Stimulated activated CD4-positive, alpha-beta T cell treated with anti-CD3 and anti-CD28 coated beads, Interleukin-15, amount 100 ng/mL, for 48 hours (primary cell): ENCODE results near the gene STX1A.
"Not testable (repeated sequence)": the region's sequence is repeated elsewhere in the genome, so short reads cannot be mapped to it uniquely, and the experiment has no call there.

Experiments used
- DNase-seq, 2 donors: peaks; one replicate each; pipeline ENCODE4 v3.0.0-alpha.2; 2020; ENCODE audit warnings: low read depth in 2 of 2

Gene STX1A

DNA sequence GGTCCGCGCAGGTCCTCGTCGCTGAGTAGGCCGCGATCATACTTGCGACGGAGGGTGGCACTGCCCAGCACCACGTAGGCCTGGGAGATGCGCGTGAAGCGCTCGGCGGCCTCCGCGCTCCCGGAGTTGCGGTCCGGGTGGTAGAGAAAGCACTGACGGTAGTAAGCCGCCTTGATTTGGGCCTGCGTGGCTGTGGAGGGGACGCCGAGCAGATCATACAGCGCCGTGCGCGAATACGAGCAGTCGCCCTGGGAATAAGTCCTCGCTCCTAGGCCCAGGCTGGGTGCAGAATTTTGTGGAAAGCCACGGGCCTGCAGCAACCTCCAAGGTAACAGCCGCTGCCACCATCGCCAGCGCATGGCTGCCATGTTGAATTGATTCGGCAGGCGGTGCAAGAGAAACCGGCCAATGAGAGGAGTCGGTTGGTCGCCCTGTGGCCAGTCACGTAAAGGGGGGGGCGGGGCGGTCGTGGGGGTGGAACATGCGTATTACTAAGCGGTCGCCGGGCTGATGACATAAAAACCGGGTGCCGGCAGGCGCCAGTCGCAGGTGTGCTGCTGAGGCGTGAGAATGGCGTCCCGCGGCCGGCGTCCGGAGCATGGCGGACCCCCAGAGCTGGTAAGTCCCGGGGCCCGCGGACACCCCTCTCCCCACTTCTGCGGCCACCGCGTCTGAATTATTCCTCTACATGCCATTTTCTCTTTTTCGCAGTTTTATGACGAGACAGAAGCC is 36.2 kb downstream of the STX1A start, which contains the start of the genes BUD23 and DNAJC30:
BUD23 (plus strand) TSS at position 542 of the 732 bp plus-strand sequence; CDS start at position 571, 29 bp downstream.
DNAJC30 (minus strand) TSS at position 398 of the 732 bp plus-strand sequence; CDS start at position 368, 30 bp downstream.
- DNase-seq, result peak; percentile 96 to 98

DNA sequence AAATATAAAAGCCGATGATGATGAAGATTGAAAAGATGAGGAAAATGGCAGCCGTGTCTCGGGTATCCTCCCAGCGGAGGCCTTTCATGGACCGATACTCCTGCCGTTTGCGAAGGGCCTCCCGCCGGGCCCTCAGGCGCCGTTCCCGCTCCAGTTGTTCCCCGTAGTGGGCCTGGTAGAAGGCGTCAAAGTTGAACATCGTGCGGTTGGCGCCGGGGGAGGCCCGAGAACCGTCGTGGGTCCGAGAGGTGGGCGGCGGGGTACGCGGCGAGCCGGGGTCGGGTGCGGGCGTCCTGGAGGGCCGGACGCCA is 36.8 kb downstream of the STX1A start:
- no peak for DNase-seq

DNA sequence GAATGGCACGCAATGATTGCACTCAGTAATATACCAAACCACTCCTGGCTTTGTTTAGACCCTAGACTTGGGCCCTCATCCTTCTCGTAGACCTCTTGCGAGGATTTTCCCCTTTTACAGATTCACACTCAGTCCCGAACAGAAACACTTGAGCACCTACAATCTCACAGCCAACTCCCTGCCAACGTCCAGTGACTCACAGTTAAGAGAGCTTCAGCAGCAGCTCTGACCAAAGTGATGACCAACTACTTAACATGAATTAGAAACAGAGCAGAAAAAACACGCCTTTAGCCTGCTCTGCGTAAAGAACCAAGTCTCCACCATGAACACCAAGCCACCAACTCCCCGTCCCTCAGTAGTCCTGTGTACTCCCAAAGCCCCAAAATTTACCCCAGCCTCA is 38.4 kb downstream of the STX1A start:
- no peak for DNase-seq

DNA sequence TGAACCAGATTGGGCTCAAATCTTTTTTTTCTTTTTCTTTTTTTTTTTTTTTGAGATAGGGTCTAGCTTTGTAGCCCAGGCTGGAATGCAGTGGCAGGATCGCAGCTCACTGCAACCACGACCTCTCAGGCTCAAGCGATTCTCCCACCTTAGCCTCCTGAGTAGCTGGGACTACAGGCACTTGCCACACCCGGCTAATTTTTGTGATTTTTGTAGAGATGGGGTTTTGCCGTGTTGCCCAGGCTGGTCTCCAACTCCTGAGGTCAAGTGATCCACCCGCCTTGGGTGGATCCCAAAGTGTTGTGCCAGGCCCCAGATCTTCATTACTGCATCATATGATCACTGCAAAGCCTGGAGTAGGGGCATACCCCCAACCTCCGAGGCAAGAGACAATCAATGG is 39.0 kb downstream of the STX1A start:
- no peak for DNase-seq

DNA sequence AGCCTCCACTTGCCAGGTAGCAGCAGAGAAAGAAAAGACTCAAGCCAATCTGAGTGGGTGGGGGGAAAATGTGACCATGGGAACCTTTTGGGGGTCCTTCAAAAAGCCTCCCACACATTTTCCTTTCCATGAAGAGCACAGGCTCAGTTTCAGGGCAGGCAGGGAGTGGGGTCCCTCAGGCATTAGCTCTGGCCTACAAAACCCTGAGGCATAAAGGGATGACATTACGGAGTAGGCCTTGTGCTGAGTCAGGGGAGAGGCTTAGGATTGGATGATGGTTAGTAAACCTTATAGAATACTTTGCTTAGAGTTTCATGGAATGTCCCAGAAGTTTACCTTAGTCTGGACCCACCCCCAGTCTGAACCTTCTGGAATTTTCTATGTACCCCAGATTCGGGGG is 39.8 kb downstream of the STX1A start:
- no peak for DNase-seq

DNA sequence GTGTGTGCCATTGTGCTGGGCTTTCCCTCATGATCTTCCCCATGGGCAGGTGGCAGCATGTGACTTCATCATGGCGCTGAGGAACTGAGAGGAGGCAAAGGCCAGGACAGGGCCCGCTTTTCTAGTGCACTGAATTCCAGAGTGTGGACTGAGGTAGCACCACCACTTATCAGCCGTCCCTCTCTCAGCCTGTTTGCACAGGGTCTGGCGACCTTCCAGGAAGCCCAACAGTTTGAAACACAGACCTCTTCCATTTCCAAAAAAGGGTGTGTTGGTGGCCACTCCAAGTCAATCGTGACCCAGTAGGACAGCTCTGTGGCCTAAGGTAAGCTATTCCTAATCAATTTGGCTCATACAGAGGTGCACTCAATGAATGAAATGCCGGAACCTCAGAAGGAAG is 40.6 kb downstream of the STX1A start:
- DNase-seq, result no peak

DNA sequence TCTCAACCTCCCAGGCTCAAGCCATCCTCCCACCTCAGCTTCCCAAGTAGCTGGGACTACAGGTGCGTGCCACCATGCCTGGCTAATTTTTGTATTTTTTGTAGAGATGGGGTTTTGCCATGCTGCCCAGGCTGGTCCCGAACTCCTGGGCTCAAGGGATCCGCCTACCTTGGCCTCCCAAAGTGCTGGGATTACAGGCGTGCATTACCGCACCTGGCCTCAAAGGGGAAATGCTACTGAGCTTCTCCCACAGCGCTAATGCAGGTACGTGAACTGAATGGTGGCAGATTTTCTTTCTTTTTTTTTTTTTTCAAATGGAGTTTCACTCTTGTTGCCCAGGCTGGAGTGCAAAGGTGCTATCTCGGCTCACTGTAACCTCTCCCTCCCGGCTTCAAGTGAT is 43.4 kb downstream of the STX1A start:
- DNase-seq, result not testable (repeated sequence)

DNA sequence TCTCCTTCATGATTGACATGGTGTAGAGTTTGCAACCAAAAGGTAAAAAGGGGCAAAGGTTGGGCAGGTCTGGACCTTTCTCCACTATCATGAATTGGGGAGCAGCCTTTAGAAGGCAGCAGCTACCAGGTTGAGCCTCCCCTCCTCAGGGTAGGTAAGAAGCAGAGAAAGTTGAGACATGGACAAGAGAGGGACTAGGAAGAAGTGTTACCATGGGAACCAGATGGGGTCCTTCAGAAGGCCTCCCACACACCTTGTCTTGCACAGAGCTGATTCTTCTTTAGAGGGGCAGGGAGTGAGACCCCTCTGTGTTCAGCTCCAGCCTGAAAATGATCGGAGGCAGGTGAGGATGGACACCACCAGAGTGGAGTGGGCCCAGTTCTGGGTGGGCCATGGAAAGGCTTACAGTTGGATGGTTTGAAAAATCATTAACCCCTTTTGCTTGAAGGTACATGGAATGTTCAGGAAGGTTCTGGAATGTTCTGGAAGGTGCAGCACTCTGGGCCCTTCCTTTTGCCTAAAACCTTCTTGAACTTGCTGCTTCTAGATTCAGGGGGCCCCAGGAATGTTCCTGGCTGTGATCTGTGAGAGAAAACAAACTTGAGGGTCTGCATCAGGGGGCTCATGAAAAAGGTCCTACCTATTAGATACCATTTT is 44.9 kb downstream of the STX1A start:
- DNase-seq, result no peak

DNA sequence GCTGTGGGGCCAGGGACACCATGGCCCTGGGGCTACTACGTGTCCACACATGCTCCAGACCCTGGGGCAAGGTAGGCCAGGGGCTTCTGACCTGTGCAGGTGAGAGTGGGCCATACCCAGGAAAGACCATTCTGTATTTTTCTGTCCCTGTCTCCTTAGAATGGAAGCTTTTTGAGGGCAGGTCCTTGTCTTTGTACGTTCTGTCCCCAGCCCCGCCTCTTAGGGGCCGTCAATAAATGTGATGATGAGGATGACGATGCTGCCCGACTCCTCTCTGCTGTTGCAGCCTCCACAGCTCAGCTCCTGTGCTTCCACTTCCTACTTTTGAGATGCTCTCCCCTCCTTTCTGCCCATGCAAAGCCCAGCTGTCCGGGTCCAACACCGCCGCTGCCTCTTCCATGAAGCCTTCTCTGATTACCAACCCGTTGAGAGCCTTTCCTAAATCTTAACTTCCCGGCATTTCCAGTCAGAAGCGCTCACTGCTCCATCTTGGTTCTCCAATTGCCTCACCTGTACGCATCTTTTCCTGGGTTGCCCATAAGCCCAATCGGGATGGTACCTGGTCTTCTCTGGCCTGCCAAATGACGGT is 47.5 kb downstream of the STX1A start:
- DNase-seq, result no peak

DNA sequence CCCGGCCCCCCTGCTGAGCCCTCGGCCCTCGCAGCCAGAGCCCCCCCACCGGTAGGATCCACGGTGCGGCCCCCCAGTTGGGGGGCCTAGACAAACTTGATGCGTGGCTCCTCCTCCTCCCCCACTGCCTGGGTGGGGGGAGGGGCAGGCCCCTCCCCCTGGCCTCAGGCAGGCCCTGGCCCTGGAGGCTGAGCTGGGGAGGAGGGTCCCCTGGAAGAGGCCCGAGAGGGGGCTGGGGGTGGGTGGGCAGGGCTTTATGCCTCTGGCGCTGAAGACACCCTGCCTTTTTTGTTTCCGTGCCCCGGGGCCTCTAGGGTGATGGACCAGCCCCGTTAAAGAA is 48.2 kb downstream of the STX1A start:
- no peak for DNase-seq

DNA sequence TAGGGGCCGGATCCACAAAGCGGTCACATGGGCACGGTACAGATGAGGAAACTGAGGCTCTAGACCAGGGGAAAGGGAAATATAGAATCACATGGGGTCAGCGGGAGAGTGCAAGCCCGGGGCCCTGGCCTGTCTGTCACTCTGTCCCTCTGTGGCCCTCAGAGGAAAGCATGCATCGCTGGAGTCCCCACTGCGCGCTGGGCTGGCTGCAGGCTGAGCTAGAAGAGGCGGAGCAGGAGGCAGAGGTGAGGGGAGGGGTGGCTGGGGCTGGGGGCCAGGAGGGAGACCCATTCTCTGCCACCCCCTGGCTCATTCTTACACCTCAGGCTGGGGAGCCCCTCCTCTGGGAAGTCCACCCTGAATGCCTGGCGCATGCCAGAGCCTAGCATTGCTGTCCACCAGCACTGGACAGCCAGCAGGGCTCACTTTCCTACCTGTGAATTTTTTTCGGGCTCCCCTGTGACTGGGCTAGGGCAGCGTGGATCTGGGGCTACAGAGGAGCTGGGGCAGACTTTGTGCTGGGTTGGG is 49.5 kb downstream of the STX1A start:
- no peak for DNase-seq

DNA sequence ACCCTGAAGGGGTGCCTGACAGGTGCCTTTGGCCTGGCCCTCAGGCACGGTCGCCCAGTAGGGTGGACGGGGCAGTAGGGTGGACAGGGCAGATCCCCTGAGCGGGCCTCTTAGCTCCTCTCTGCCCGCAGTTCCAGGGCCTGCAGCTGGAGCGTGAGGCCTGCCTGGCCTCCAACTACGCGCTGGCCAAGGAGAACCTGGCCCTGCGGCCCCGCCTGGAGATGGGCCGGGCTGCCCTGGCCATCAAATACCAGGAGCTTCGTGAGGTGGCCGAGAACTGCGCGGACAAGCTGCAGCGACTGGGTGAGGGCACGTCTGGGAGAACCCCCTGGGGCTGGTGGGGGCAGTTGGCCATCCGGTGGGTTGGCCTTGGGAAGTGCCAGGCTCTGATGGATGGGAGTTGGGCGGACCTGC is 50.2 kb downstream of the STX1A start:
- no peak for DNase-seq

DNA sequence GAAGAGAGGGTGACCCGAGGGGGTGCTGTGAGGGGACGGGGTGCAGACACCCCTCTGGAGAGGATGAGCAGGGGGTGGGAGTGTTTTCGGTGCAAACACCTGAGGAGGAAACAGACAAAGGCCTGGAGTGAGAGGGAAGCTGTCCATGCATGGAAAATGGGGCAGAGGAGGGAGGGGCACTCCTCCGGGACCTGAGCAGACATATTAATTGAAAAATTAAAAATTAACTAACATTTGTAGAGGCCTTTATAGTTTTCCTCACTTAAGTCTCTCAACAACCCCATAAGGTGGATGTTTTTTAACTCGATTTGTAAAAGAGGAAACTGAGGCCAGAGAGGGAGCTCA is 50.6 kb downstream of the STX1A start:
- no peak for DNase-seq

DNA sequence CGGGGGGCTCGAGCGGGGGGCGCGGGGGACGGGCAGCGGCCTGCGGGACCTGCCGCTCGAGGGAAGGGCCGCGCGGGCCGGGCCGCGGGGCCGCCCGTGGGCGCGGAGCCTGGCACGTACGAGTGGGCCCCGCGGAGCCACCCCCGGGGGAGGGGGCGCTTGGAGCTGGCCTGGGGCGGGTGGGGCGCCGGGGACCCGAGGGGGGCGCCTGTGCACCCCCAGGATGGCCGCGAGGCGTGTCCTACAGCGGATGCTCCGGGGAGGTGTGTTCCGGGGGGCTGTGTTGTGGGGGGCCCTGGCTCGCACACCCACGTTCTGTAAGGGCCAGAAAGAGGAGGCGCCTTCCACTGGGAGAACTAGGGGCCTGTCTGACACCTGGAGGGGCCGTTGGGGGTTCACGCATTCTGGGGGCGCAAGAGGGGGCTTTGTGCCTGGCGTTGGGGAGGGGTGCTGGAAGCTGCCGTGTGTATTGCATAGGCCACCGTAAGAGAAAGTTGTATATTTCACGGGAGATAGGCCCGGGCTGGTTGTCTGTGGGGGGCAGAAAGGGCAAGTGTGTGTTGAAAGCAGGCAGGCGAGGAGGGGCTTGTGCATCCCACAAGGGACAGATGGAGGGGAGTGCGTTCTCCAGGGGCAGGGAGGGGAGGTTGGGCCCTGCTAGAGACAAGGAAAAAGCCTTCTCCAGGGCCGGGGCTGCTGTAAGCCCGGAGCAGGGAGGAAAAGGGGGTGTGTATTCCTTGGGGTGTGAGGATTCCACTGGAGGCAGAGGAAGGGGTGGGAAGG is 51.2 kb downstream of the STX1A start:
- DNase-seq, result no peak

DNA sequence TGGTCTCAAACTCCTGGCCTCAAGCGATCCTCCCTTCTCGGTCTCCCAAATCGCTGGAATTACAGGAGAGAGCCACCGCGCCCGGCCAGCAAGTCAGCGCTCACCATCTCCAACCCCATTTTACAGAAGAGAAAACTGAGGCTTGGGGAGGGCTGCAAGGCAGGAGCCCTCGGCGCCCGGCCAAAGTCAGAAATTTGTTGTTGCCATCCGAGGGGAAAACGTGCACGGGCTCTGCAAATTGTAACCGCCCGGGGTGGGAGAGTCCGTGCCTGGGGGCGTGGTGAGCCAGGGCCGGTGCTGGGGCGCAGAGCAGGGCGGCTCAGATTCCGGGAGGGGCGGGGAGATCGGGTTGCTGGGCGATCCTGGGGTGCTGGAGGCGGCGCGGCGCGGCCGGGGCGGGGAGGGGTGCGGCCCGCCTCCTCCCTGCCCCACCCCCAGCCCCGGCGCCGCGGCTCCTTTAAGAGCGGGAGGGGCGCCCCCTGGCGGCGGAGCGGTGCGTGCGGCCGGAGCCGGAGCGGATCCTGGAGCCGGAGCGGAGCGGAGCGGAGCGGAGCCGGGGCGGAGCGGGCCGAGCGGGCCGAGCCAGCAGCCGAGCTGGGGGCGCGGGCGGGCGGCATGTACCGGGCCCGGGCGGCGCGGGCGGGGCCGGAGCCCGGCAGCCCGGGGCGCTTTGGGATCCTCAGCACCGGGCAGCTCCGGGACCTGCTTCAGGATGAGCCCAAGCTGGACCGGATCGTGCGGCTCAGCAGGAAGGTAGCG is 51.9 kb downstream of the STX1A start, which contains the start of gene VPS37D:
VPS37D (plus strand) TSS at position 488 of the 759 bp plus-strand sequence; CDS start at position 616, 128 bp downstream.
- peak; percentile 75 to 91 for DNase-seq

DNA sequence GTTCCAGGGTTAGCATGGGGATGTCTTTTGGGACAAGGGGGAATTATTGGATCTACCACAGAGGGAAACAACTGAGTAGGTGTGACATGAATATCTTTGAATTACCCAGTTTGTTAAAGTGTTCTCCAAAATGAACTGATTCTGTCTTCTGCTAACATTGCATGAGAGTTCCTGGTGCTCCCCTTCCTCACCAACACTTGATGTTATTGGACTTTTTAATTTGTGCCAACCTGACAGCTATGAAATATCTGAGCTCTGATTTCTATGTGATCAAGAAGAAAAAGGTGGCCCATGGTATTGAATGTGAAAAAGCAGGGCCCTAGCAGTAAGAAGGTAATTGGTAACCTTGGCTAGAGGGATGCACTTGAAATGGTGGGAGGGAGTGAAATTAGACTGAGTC is 56.4 kb downstream of the STX1A start:
- no peak for DNase-seq

DNA sequence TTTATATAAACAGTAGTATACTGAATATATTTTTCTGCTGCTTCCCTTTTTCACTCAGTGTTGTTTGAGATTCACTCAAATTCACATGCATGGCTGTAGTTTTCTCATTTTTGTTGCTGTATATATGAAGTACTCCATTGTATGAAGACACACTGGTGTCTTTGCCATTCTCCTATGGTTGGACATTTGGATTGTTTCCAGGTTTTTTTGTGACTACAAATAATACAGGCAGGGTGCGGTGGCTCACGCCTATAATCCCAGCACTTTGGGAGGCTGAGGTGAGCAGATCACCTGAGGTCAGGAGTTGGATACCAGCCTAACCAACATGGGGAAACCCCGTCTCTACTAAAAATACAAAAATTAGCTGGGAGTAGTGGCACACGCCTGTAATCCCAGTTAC is 58.9 kb downstream of the STX1A start:
- not testable (repeated sequence) for DNase-seq

DNA sequence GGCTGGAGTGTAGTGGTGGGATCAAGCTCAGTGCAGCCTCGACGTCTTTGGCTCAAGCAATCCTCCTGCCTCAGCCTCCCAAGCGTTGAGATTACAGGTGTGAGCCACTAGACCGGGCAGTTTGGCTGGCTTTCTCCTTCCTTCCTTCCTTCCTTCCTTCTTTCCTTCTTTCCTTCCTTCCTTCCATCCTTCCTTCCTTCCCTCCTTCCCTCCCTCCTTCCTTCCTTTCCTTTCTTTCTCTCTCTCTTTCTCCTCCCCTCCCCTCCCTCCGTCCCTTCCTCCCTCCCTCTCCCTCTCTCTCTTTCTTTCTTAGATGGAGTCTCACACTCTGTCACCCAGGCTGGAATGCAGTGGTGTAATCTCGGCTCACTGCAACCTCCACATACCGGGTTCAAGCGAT is 59.5 kb downstream of the STX1A start:
- no peak for DNase-seq

DNA sequence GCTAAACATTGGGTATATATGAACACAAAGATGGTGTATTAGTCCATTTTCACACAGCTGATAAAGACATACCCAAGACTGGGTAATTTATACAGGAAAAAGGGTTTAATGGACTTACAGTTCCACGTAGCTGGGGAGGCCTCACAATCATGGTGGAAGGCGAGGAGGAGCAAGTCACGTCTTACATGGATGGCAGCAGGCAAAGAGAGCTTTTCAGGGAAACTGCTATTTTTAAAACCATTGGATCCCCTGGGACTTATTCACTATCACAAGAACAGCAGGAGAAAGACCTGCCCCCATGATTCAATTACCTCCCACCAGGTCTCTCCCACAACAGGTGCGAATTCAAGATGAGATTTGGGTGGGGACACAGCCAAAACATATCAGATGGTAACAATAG is 64.2 kb downstream of the STX1A start:
- not testable (repeated sequence) for DNase-seq

DNA sequence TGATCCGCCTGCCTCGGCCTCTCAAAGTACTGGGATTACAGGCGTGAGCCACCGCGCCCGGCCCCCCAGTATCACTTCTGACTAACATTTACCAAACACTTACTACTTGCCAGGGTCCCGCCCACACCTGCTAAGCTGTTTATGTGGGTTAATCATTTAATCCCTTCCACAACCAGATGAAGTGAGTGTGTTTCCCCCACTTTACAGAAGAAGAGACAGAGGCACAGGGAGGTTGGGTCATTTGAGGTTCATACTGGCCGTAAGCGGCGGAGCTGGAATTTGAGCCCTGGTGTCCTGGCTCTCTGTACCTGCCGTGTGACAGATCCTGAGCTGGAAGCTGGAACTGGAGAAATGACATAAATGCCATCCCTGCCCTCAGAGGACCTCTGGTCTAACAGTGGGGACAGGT is 66.9 kb downstream of the STX1A start:
- DNase-seq, result no peak

DNA sequence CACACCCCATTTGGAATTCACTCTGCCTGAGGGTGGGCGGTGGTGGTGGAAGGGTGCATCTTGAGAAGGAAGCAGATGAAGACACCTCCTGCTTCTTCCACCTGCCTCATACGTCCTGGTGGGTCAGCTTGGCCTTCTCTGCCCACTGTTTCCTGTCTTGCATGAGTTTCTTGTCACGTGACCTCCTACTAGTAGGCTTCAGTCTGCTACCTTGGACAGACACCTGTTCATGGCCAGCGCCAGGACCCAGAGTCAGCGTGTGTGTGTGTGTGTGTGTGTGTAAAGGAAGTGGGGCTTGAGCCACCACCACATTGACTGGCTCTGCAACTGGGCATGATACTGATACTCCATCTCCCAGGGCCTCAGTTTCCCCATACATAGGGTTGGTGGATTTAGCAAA is 68.9 kb downstream of the STX1A start:
- no peak for DNase-seq
